ENCODE data around the gene AVEN. TPM values are rescaled to one million over a fixed set of nuclear protein-coding genes. Genes with fewer than 3 reads are reported as not detected.

The AVEN gene
- total and polyA plus RNA-seq, 3 donors from 2014 or later, result 23.4 to 35.1 (median 25.4) TPM

DNA sequence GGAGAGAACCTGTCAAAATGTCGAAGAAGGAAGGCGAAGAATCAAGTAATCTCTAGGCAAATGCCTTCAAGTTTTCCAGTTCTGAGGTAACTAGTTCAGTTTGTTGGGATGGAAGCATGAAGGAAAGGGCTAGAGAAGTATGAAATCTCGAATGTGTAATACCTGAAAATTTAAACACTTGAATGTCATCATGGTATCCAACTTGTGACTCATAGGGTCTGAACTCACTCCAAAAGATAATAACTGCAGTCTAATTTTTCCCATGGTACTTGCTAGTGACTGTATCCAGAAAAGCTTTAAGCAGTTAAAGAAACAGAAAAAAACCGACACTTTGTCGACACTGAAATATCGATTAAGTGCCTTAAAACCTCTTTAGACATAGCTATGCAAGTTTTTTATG is 173.6 kb downstream of the AVEN start:
- no peaks in the 10 kb centered on the region for H3K36me3 ChIP-seq (ENCODE audit: low read depth, missing control alignments)
- TF ChIP-seq POLR2A (IDR thresholded peaks at IDR 0.05) (no peak), CTCF (IDR thresholded peaks at IDR 0.05) (no peak)
- H3K9me3 ChIP-seq, result no peaks in the 10 kb centered on the region
- no peak overlapping the region for H3K27ac ChIP-seq
- no peaks in the 10 kb centered on the region for H3K4me1 ChIP-seq
- H3K4me3 ChIP-seq, result no peak overlapping the region
- H3K27me3 ChIP-seq, result no peaks in the 10 kb centered on the region
- intact Hi-C loops (cut with DNase I; ENCODE audit: low total_unique reads), result no loop called here
- WGBS, 2 donors, result 89 to 93% methylated on average over 6 of the region's 6 CpGs
- no peak for DNase-seq

DNA sequence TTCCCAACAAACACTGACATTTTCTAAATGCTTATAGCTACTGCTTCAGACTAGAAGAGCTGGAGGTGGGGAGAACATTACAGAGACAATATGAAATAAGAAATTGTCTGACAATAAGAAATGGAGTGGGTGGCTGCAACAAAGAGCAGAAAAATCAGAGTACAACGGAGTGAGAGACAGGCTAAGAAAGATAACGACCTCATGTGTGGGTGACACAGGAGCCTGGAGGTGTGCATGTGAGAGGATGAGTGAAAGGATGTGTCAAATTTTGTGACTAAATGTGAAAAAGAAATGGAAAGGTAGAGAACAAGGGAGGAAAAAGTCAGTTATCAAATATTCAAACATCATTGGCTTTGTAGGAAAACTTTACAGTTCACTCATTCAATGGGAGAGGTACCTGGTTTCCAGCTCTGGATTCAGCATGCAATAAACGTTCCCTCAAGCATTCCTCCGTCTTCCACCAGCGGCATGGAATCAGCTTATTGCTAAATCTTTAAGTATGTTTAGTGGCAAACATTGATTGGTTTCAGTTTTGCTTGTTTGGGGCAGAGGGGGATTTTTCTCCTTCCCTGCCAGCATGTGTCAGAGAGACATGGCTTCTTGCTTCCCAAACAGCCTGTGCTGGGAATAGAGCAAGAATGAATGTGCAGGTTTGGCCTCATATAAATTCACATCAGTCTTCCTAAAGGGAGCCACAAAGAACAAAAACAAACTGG is 174.5 kb downstream of the AVEN start:
- TF ChIP-seq CTCF (IDR thresholded peaks at IDR 0.05), result no peak
- no peak for TF ChIP-seq POLR2A (IDR thresholded peaks at IDR 0.05)
- Histone ChIP-seq H3K27ac (no peak overlapping the region), H3K27me3 (no peaks in the 10 kb centered on the region), H3K9me3 (no peaks in the 10 kb centered on the region), H3K4me3 (no peak overlapping the region), H3K4me1 (no peaks in the 10 kb centered on the region), H3K36me3 (ENCODE audit: low read depth, missing control alignments) (no peaks in the 10 kb centered on the region)
- DNase-seq, result no peak
- 87 to 92% methylated on average over 5 of the region's 5 CpGs for whole genome bisulfite sequencing, 2 donors
- intact Hi-C loops (cut with DNase I; ENCODE audit: low total_unique reads), result no loop called here

DNA sequence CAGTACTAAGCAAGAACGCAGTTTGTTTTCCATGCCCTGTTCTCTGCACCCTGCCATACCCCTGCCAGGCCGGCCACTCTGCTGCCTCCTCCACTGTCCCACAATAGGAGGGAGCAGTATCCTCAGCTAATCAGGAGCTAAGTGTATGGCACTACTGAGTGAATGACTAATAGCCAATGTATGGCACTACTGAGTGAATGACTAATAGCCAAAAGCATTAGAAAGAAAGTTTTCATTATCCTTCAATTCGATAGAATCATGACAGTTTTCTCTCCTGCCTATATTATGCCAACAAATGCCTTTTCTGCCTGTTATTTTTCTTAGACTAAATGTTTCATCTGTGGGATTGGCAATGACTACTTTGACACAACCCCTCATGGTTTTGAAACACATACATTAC is 178.2 kb downstream of the AVEN start:
- no peak overlapping the region for H3K4me3 ChIP-seq
- DNase-seq, result no peak
- no peaks in the 10 kb centered on the region for H3K27me3 ChIP-seq
- 87 to 96% methylated on average over 3 of the region's 3 CpGs for WGBS, 2 donors
- TF ChIP-seq POLR2A (IDR thresholded peaks at IDR 0.05), result no peak
- no peak for TF ChIP-seq CTCF (IDR thresholded peaks at IDR 0.05)
- no peaks in the 10 kb centered on the region for H3K9me3 ChIP-seq
- intact Hi-C loops (cut with DNase I; ENCODE audit: low total_unique reads), result no loop called here
- no peaks in the 10 kb centered on the region for H3K36me3 ChIP-seq (ENCODE audit: low read depth, missing control alignments)
- no peaks in the 10 kb centered on the region for H3K4me1 ChIP-seq
- no peak overlapping the region for H3K27ac ChIP-seq

DNA sequence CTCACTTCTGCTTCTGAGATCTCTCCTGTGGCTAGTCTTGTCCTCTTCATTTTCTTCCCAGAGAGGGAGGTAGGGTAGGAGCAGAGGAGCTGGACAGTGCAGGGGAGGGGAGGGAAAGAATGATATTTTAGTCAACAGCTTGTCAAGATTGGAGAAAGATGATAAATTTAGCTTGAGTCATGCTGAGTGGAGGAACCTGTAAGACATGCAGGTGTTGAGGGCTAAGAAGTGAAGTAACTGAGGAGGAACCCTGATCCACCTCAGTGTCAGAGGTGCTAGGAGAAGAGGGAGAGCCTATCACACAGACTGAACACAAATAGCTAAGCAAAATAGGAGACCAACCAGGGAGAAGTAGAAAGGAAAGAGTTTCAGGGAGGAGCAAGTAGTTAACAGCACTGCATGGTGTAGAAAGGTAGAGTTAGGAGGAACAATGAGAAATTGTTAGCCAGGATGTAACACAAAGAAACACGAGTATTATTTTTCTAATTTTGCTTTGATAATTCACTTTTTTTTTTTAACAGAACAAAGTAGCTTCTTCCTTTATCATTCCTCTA is 178.9 kb downstream of the AVEN start:
- Histone ChIP-seq H3K27ac (no peak overlapping the region), H3K4me3 (no peak overlapping the region), H3K27me3 (no peaks in the 10 kb centered on the region), H3K4me1 (no peaks in the 10 kb centered on the region), H3K9me3 (no peaks in the 10 kb centered on the region), H3K36me3 (ENCODE audit: low read depth, missing control alignments) (no peaks in the 10 kb centered on the region)
- WGBS, 2 donors, result 57 to 71% methylated on average over 1 of the region's 1 CpG
- TF ChIP-seq CTCF (IDR thresholded peaks at IDR 0.05), result no peak
- TF ChIP-seq POLR2A (IDR thresholded peaks at IDR 0.05), result no peak
- intact Hi-C loops (cut with DNase I; ENCODE audit: low total_unique reads), result no loop called here
- no peak for DNase-seq

DNA sequence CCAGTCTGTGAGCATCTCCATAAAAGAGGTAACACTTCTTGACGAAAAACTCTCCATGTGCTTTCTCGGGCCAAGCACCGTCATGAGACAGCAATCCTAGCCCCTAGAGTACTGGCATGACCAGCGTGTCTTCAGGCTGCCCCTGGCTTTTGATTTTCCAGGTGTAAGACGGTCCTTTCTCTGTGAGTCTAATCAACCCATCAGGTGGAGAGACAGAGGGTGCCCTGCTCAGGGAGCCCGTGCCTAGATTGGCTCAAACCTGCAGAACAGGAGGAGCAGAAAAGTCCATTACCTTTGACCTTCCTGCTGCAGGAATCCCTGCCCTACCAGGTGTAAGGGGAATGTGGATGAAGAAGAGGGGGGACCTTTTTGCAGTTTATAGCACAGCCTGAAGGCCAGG is 180.2 kb downstream of the AVEN start:
- Histone ChIP-seq H3K27me3 (no peaks in the 10 kb centered on the region), H3K4me1 (no peaks in the 10 kb centered on the region), H3K27ac (no peak overlapping the region), H3K4me3 (no peak overlapping the region), H3K9me3 (no peaks in the 10 kb centered on the region), H3K36me3 (ENCODE audit: low read depth, missing control alignments) (no peaks in the 10 kb centered on the region)
- TF ChIP-seq POLR2A (IDR thresholded peaks at IDR 0.05), result no peak
- TF ChIP-seq CTCF (IDR thresholded peaks at IDR 0.05), result no peak
- 92 to 94% methylated on average over 5 to 6 of the region's 6 CpGs for WGBS, 2 donors
- intact Hi-C loops (cut with DNase I; ENCODE audit: low total_unique reads), result no loop called here
- DNase-seq, result no peak
